Right lobe of liver (tissue), 4 donors: ENCODE data around the gene FAM185A.

Experiments
- POLR2A ChIP-seq: fragments of 450-650 bp; IDR thresholded peaks from one replicate; pipeline ENCODE4 v1.6.1; 2017; ENCODE audit warnings: antibody characterized with exemption, mild to moderate bottlenecking
- TF ChIP-seq, protein P1 (sequence below), 4 donors: fragments of 200-600 bp in 3 of 4; fragments of 450-650 bp in 1 of 4; IDR thresholded peaks; one replicate each; pipeline versions ENCODE4 v1.5.1 to v1.8.0; 2016 to 2022; ENCODE audit warnings: antibody characterized with exemption in 4 of 4, mild to moderate bottlenecking in 2 of 4
- donor health status: DM: no; HTN: no; CAD: no.
- donor health status: DM: no; HTN: no; CAD: no.
- donor health status: DM: no; HTN: yes; CAD: no.

DNA sequence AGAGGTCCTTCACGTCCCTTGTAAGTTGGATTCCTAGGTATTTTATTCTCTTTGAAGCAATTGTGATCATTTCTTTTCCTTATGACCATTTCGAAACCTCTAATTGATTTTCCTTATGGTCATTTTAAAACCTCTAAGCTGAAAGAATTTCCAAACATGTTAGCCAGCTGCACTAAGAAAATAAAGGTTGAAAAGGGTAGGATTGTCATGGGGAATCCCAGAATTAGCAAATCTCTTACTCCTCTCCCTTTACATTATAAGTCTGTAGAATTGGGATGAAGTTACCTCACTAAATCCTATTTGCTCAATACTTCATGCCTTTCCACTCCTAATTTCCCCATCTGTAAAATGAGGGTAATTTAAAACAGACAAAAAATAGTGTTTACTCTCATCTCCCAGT is 79.5 kb downstream of the FAM185A start:
- TF ChIP-seq, protein P1, sequence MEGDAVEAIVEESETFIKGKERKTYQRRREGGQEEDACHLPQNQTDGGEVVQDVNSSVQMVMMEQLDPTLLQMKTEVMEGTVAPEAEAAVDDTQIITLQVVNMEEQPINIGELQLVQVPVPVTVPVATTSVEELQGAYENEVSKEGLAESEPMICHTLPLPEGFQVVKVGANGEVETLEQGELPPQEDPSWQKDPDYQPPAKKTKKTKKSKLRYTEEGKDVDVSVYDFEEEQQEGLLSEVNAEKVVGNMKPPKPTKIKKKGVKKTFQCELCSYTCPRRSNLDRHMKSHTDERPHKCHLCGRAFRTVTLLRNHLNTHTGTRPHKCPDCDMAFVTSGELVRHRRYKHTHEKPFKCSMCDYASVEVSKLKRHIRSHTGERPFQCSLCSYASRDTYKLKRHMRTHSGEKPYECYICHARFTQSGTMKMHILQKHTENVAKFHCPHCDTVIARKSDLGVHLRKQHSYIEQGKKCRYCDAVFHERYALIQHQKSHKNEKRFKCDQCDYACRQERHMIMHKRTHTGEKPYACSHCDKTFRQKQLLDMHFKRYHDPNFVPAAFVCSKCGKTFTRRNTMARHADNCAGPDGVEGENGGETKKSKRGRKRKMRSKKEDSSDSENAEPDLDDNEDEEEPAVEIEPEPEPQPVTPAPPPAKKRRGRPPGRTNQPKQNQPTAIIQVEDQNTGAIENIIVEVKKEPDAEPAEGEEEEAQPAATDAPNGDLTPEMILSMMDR (IDR thresholded peaks at IDR 0.05): no peak
- no peak for TF ChIP-seq POLR2A
